SK-N-MC (cell line): ENCODE results near the gene RNU7-1.

Experiments used
- EZH2 ChIP-seq: fragments of 200-600 bp; sonication (generic); IDR thresholded peaks from one replicate; pipeline ENCODE4 v1.6.1; 2017; ENCODE audit warnings: antibody characterized with exemption
- POLR2AphosphoS5 ChIP-seq: IDR thresholded peaks from 2 replicates; pipeline ENCODE4 v1.6.1; 2012; ENCODE audit warnings: mild to moderate bottlenecking, low read depth, low read length, borderline replicate concordance

DNA sequence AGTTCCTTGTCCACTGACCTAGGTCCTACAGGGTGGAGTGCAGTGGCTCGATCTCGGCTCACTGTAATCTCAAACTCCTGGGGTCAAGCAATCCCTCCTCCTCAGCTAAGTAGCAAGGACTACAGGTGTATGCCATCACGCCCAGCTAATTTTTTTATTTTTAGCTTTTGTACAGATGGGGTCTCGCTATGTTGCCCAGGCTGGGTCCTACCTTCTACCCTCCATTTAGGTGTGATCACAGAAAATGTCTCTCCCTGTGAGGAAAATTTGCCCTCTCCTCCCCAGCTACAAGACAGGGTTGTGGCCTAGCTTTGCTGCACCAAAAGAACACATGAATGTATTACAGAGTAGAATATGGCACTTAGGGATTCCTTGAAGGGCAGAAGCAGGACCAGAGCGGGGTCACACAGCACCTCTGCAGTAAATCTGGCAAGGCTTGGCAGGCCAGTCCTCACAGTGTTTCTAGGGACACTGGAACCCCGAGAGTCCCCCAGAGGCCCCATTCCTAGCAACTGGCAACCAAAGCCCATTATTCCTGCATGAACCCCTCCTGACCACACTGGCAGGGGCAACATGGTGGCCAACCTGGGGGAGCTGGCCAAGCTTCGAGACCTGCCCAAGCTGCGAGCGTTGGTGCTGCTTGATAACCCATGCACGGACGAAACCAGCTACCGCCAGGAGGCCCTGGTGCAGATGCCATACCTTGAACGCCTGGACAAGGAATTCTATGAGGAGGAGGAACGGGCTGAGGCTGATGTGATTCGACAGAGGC, 31.3 kb upstream of the RNU7-1 start:
- TF ChIP-seq EZH2 (no peak), POLR2AphosphoS5 (no peak)
